ENCODE measurements around the gene SIGLEC9.

SIGLEC9 gene

DNA sequence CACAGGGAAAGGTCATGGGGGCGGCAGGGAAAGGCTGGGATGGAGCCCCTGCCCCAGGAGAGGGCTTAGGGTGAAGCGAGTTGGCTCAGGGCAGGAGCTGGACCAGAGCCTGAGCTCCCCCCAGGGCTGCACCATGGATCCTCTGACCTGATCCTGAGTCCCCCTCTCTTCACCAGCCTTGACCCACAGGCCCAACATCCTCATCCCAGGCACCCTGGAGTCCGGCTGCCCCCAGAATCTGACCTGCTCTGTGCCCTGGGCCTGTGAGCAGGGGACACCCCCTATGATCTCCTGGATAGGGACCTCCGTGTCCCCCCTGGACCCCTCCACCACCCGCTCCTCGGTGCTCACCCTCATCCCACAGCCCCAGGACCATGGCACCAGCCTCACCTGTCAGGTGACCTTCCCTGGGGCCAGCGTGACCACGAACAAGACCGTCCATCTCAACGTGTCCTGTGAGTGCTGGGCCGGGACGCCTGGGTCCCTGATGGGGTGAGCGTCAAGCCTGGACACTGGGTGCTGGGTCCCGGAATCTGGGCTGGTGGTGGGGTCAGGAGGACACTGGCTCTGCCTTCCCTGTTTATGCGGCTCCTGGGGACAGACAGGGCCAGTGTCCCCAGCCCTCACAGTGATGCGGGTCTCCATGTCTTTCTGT lies 842 bp downstream of the SIGLEC9 start:
- POLR2A ChIA-PET = no interaction called here
- H3K36me3 ChIP-seq (ENCODE audit: control insufficient read depth in 2 of 2, insufficient read depth in 1 of 2, low read length in 2 of 2) = no peaks in the 10 kb centered on the region
- no peaks in the 10 kb centered on the region for H3K9me3 ChIP-seq (ENCODE audit: control insufficient read depth, insufficient read depth, low read depth, low read length)
- CTCF ChIA-PET = interaction anchor here (0.8 kb wide), 1 partner anchor 10 kb away, joined by 3 read pairs; no protein-coding TSS in a partner anchor
- peaks cover 10% of the 10 kb centered on the region for H3K4me1 ChIP-seq (ENCODE audit: control insufficient read depth, insufficient read depth, low read length)
- TF ChIP-seq ZNF248 (tag by site-specific recombination; IDR thresholded peaks at IDR 0.05) (no peak), YY1 (tag by site-specific recombination; IDR thresholded peaks at IDR 0.05) (no peak), HOXC10 (CRISPR knock-in tag; IDR thresholded peaks at IDR 0.05) (no peak), GLI2 (tag by site-specific recombination; IDR thresholded peaks at IDR 0.05; ENCODE audit: borderline replicate concordance, low read depth) (no peak), ZNF830 (tag by site-specific recombination; IDR thresholded peaks at IDR 0.05; ENCODE audit: low read depth) (no peak), ZNF221 (tag by site-specific recombination; IDR thresholded peaks at IDR 0.05; ENCODE audit: borderline replicate concordance) (no peak), ZNF140 (tag by site-specific recombination; IDR thresholded peaks at IDR 0.05) (no peak), ZNF600 (tag by site-specific recombination; IDR thresholded peaks at IDR 0.05) (no peak), ZNF157 (tag by site-specific recombination; IDR thresholded peaks at IDR 0.05) (no peak), ZNF223 (tag by site-specific recombination; IDR thresholded peaks at IDR 0.05) (no peak), ZNF654 (tag by site-specific recombination; IDR thresholded peaks at IDR 0.05; ENCODE audit: low read depth) (no peak), ZNF629 (tag by site-specific recombination; IDR thresholded peaks at IDR 0.05) (no peak)
- TF ChIP-seq, protein P1, sequence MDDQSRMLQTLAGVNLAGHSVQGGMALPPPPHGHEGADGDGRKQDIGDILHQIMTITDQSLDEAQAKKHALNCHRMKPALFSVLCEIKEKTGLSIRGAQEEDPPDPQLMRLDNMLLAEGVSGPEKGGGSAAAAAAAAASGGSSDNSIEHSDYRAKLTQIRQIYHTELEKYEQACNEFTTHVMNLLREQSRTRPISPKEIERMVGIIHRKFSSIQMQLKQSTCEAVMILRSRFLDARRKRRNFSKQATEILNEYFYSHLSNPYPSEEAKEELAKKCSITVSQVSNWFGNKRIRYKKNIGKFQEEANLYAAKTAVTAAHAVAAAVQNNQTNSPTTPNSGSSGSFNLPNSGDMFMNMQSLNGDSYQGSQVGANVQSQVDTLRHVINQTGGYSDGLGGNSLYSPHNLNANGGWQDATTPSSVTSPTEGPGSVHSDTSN (CRISPR knock-in tag; IDR thresholded peaks at IDR 0.05) = no peak
- H3K4me3 ChIP-seq (ENCODE audit: low read depth, low read length) = no peak overlapping the region
- no peak overlapping the region for H3K27ac ChIP-seq (ENCODE audit: extremely low read depth, low read depth, low read length)

DNA sequence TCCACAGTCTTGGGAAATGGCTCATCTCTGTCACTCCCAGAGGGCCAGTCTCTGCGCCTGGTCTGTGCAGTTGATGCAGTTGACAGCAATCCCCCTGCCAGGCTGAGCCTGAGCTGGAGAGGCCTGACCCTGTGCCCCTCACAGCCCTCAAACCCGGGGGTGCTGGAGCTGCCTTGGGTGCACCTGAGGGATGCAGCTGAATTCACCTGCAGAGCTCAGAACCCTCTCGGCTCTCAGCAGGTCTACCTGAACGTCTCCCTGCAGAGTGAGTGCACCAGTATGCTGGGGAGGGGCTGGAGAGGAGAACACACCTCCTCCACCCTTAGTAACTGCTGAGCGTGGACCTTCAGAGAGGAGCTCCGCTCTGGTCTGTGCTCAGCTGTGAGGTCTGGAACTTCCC lies 2.3 kb downstream of the SIGLEC9 start:
- CTCF ChIA-PET = interaction anchor here (0.6 kb wide), 1 partner anchor 311 kb away, joined by 4 read pairs; no protein-coding TSS in a partner anchor

DNA sequence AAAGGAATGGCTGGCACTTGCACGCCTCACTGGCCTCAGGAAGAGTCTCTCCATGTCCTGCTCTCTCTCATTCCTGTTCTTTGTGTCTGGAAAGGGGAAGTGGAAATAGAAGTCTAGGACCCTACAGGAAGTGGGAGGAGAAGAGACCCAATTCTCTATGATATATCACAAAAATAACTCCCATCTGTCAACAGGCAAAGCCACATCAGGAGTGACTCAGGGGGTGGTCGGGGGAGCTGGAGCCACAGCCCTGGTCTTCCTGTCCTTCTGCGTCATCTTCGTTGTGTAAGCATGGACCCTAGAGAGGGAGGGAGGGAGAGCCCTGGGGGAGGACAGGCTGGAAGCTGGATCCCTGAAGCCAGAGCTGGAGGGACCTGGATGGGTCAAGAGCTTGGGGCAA lies 3.0 kb downstream of the SIGLEC9 start:
- POLR2A ChIA-PET = no interaction called here
- CTCF ChIA-PET = interaction anchor here (0.6 kb wide), 1 partner anchor 311 kb away, joined by 4 read pairs; no protein-coding TSS in a partner anchor
- TF ChIP-seq YY2 (tag by site-specific recombination; IDR thresholded peaks at IDR 0.05) = no peak
- TF ChIP-seq ZNF266 (tag by site-specific recombination; IDR thresholded peaks at IDR 0.05; ENCODE audit: low read depth) = no peak
- Histone ChIP-seq H3K36me3 (ENCODE audit: control insufficient read depth in 2 of 2, insufficient read depth in 1 of 2, low read length in 2 of 2) (no peaks in the 10 kb centered on the region), H3K9me3 (ENCODE audit: control insufficient read depth, insufficient read depth, low read depth, low read length) (no peaks in the 10 kb centered on the region), H3K4me1 (ENCODE audit: control insufficient read depth, insufficient read depth, low read length) (peaks cover 12% of the 10 kb centered on the region), H3K4me3 (ENCODE audit: low read depth, low read length) (no peak overlapping the region), H3K27ac (ENCODE audit: extremely low read depth, low read depth, low read length) (no peak overlapping the region)

More for the DNA sequence above, 2.3 kb downstream of the SIGLEC9 start:
- TF ChIP-seq EGR2 (tag by site-specific recombination; IDR thresholded peaks at IDR 0.05; ENCODE audit: low read depth) = no peak
- TF ChIP-seq BCL11B (tag by site-specific recombination; IDR thresholded peaks at IDR 0.05; ENCODE audit: low read depth) = no peak
- no peak for TF ChIP-seq ZNF423 (tag by site-specific recombination; IDR thresholded peaks at IDR 0.05)
- TF ChIP-seq, protein P2, sequence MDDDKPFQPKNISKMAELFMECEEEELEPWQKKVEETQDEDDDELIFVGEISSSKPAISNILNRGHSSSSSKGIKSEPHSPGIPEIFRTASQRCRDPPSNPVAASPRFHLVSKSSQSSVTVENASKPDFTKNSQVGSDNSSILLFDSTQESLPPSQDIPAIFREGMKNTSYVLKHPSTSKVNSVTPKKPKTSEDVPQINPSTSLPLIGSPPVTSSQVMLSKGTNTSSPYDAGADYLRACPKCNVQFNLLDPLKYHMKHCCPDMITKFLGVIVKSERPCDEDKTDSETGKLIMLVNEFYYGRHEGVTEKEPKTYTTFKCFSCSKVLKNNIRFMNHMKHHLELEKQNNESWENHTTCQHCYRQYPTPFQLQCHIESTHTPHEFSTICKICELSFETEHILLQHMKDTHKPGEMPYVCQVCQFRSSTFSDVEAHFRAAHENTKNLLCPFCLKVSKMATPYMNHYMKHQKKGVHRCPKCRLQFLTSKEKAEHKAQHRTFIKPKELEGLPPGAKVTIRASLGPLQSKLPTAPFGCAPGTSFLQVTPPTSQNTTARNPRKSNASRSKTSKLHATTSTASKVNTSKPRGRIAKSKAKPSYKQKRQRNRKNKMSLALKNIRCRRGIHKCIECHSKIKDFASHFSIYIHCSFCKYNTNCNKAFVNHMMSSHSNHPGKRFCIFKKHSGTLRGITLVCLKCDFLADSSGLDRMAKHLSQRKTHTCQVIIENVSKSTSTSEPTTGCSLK (tag by site-specific recombination; IDR thresholded peaks at IDR 0.05) = no peak
- no peaks in the 10 kb centered on the region for H3K9me3 ChIP-seq (ENCODE audit: control insufficient read depth, insufficient read depth, low read depth, low read length)
- H3K27ac ChIP-seq (ENCODE audit: extremely low read depth, low read depth, low read length) = no peak overlapping the region
- H3K4me1 ChIP-seq (ENCODE audit: control insufficient read depth, insufficient read depth, low read length) = peaks cover 12% of the 10 kb centered on the region
- H3K4me3 ChIP-seq (ENCODE audit: low read depth, low read length) = no peak overlapping the region
- POLR2A ChIA-PET = no interaction called here
- H3K36me3 ChIP-seq (ENCODE audit: control insufficient read depth in 2 of 2, insufficient read depth in 1 of 2, low read length in 2 of 2) = no peaks in the 10 kb centered on the region

Measured in HEK293 (cell line).